Nephron (organoid): ENCODE results near the gene HCCS.

ENCODE experiments used
- H3K27ac Mint-ChIP-seq, 3 experiments: 2 replicates each; pipeline ENCODE4 v1.8.0; 2020; ENCODE audit warnings: mixed read lengths in 3 of 3, mild to moderate bottlenecking in 2 of 3, moderate library complexity in 1 of 3
- H3K27me3 Mint-ChIP-seq: 2 replicates; pipeline ENCODE4 v1.8.0; 2021; ENCODE audit warnings: low read depth, mild to moderate bottlenecking, moderate library complexity, mixed read lengths
- H3K36me3 Mint-ChIP-seq: 2 replicates; pipeline ENCODE4 v1.8.0; 2020; ENCODE audit warnings: low read depth, mixed read lengths
- H3K4me1 Mint-ChIP-seq: 2 replicates; pipeline ENCODE4 v1.8.0; 2020; ENCODE audit warnings: mixed read lengths
- H3K4me3 Mint-ChIP-seq, 3 experiments: 2 replicates each; pipeline ENCODE4 v1.8.0; 2020; ENCODE audit warnings: mild to moderate bottlenecking in 3 of 3, mixed read lengths in 3 of 3, moderate library complexity in 2 of 3
- H3K9me3 Mint-ChIP-seq: 2 replicates; pipeline ENCODE4 v1.8.0; 2020; ENCODE audit warnings: mixed read lengths
- TF ChIP-seq, protein P1 (sequence below), 3 experiments: fragments of 200-600 bp; sonication (generic); IDR thresholded peaks; one replicate each; pipeline ENCODE4 v1.5.0; 2021; ENCODE audit warnings: antibody characterized with exemption in 3 of 3; ENCODE audit not compliant: unreplicated experiment in 3 of 3

HCCS gene

DNA sequence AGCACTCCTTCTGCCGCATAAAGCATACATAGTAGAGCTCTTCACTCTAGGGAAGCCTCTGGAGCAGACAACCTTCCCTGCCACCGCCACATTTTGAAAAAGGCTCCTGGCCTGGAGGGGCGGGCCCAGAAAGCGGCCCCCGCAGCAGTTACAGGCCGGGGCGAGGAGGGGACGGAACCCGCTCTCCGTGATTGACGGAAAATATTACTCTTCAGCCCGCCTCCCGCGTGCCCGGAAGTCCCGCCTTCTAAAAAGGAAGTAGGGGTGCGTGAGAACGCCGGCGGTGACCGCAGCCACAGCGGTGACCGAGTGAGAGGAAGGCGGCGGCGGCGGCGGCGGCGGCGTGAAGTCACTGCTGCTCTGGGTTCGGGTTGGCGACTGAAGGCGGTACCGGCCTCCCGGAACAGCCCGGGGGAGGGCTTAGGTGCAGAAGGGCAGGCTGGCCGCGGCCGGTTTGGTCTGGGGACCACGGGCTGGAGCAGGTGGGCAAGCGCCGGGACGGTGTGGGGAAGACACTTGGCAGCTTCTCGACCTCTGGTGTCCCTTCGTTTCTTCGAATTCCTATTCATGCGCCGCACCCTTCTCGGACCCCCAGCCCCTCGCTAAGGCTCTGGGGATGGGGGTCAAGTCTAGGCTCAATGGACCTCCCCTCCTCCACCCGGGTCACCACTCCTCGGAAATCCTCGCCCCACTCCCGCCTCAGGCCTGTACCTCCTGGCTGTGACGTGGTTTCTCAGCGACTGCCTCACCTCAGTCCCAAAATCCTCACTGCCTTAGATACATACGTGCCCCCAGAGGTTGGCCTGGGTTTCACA lies at the start of gene HCCS:
Gene HCCS (plus strand): TSS at position 296 of the 815 bp plus-strand sequence. CDS start 729 bp downstream, outside the sequence.
- H3K36me3 Mint-ChIP-seq, result peaks cover 14% of the 10 kb centered on the region
- H3K9me3 Mint-ChIP-seq, result peaks cover 3% of the 10 kb centered on the region
- H3K27me3 Mint-ChIP-seq, result no peaks in the 10 kb centered on the region
- no peak within 1 kb of the TSS for H3K4me3 Mint-ChIP-seq
- TF ChIP-seq, protein P1, sequence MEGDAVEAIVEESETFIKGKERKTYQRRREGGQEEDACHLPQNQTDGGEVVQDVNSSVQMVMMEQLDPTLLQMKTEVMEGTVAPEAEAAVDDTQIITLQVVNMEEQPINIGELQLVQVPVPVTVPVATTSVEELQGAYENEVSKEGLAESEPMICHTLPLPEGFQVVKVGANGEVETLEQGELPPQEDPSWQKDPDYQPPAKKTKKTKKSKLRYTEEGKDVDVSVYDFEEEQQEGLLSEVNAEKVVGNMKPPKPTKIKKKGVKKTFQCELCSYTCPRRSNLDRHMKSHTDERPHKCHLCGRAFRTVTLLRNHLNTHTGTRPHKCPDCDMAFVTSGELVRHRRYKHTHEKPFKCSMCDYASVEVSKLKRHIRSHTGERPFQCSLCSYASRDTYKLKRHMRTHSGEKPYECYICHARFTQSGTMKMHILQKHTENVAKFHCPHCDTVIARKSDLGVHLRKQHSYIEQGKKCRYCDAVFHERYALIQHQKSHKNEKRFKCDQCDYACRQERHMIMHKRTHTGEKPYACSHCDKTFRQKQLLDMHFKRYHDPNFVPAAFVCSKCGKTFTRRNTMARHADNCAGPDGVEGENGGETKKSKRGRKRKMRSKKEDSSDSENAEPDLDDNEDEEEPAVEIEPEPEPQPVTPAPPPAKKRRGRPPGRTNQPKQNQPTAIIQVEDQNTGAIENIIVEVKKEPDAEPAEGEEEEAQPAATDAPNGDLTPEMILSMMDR (IDR thresholded peaks at IDR 0.05; ENCODE audit: unreplicated experiment in 3 of 3), result no peak
- H3K4me1 Mint-ChIP-seq, result peaks cover 12% of the 10 kb centered on the region
- H3K27ac Mint-ChIP-seq, result peak within 1 kb of the TSS; percentile 75 to 89 (median 86)

DNA sequence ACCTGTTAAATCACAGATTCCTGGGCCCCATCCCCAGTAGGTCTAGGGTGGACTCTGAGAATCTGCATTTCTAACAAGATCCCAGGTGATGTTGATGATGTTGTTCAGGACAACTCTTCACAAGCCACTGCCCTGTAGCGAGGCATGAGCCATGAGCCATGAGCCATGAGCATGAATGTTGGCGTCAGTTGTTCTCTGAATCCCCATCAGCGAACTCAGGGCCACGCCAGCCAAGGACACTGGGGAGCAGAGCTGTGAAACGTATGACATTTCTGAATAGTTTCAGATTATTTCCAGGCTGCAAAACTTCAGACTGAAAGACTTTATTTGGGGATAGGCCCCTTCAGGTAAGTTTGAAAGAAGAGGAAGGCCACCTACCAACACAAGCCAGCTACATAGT lies 46.9 kb upstream of the HCCS start:
- H3K27me3 Mint-ChIP-seq, result no peaks in the 10 kb centered on the region
- H3K9me3 Mint-ChIP-seq, result no peaks in the 10 kb centered on the region
- no peak overlapping the region for H3K4me3 Mint-ChIP-seq
- H3K36me3 Mint-ChIP-seq, result no peaks in the 10 kb centered on the region
- peak overlapping the region in 1 of 3 experiments; percentile 50 for H3K27ac Mint-ChIP-seq
- TF ChIP-seq, protein P1 (IDR thresholded peaks at IDR 0.05; ENCODE audit: unreplicated experiment in 3 of 3), result no peak
- H3K4me1 Mint-ChIP-seq, result peaks cover 18% of the 10 kb centered on the region

DNA sequence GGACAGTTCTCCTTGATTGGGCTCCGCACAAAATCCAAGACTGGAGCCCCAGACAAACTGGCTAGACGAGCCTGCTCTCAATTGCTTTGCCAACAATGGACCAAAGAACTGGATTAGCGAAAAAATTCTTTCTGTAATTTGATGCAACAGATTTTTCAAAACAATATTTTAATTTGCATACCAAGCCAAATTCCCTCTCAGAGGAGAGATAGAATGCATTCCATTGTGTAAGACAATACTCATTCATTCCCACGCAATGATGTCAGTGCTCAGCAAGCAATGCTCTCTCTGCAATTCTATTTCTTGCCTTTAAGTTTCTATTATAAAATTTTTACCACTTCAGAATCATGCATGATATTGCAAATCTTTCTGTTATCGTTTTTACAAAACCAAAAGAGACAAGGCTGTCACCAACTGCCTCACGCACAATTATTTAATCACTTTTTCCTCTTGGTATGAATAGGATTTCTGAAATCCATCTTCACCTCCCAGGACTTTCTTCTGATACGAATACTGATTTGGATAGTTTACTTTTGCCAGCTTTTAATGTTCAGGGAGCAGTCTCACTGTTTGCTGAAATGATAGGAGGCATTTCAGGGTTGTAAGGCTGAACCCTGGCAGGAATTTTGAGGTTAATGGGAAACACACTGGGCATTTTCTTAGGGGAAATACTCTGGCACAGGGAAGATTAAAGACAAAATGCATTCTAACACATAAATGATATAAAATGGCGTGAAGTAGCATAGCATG lies 46.1 kb upstream of the HCCS start:
- Mint-ChIP-seq H3K27ac (peak overlapping the region; percentile 26 to 56 (median 50)), H3K27me3 (no peaks in the 10 kb centered on the region), H3K9me3 (no peaks in the 10 kb centered on the region), H3K4me3 (peak overlapping the region in 1 of 3 experiments; percentile 30), H3K36me3 (no peaks in the 10 kb centered on the region), H3K4me1 (peaks cover 18% of the 10 kb centered on the region)
- TF ChIP-seq, protein P1 (IDR thresholded peaks at IDR 0.05; ENCODE audit: unreplicated experiment in 3 of 3), result no peak

DNA sequence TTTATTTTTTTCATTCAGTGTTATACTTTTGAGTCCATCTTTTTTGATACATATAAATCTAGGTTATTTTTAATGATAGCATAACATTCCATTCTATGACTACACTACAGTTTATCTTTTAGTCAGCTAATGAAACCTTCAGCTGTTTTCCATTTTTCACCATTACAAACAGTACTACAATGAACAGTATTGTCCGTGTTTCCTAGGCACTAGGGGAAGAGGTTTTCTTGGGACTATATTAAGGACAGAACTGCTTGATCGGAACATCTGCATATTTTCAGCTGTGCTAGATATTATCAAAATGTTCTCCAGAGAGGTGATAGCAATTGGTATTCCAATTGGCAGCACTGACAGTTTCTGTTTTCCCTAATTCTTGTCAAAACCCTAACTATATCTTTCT lies 44.3 kb upstream of the HCCS start:
- H3K4me3 Mint-ChIP-seq, result no peak overlapping the region
- no peaks in the 10 kb centered on the region for H3K27me3 Mint-ChIP-seq
- TF ChIP-seq, protein P1 (IDR thresholded peaks at IDR 0.05; ENCODE audit: unreplicated experiment in 3 of 3), result no peak
- H3K9me3 Mint-ChIP-seq, result no peaks in the 10 kb centered on the region
- H3K36me3 Mint-ChIP-seq, result no peaks in the 10 kb centered on the region
- no peak overlapping the region for H3K27ac Mint-ChIP-seq
- peaks cover 18% of the 10 kb centered on the region for H3K4me1 Mint-ChIP-seq

DNA sequence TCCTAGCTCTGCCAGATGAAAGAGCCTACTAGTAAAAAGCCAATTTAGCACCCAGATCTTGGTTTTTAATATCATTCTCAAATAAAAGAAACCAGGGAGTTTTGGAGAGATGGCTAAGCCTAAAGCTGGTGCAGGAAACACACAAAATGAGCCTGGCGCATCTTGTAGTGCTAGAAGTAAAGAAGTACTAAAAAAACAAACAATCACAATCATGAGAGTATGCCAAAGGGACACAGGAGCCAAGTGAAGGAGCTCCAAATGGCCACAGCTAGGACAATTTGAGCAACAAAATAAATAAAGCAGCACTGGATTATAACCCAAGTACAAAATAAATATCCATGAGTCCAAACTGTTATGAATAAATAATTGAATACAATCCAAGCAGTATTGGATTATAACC lies 37.8 kb upstream of the HCCS start:
- no peaks in the 10 kb centered on the region for H3K36me3 Mint-ChIP-seq
- H3K27ac Mint-ChIP-seq, result no peak overlapping the region
- TF ChIP-seq, protein P1 (IDR thresholded peaks at IDR 0.05; ENCODE audit: unreplicated experiment in 3 of 3), result no peak
- no peaks in the 10 kb centered on the region for H3K27me3 Mint-ChIP-seq
- H3K4me3 Mint-ChIP-seq, result no peak overlapping the region
- peaks cover 5% of the 10 kb centered on the region for H3K9me3 Mint-ChIP-seq
- peaks cover 3% of the 10 kb centered on the region for H3K4me1 Mint-ChIP-seq
